ENCODE results near the gene GHITM.
"Not testable (repeated sequence)": the region's sequence is repeated elsewhere in the genome, so short reads cannot be mapped to it uniquely, and the experiment has no call there.

Gene GHITM

DNA sequence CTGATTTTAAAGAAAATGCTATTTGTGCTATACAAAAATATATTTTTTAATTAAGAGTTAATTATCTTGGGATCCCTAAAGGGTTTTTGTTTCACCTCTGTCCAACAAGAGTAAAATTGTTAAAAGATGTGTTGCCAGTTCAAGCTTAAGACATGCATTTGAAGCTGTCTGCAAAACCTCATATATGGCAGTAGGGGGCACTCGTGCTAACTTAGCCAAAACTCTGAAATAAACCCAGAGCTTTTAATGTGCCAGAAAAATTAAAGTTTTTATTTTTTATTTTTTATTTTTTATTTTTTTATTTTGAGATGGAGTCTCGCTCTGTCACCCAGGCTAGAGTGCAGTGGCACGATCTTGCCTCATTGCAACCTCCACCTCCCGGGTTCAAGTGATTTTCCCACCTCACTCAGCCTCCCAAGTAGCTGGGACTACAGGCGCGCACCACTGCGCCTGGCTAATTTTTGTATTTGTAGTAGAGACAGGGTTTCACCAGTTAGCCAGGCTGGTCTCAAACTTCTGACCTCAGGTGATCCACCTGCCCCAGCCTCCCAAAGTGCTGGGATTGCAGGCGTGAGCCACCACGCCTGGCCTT is 8.8 kb downstream of the GHITM start:
- DNase-seq (ENCODE audit: low read depth) = peak; percentile 35

DNA sequence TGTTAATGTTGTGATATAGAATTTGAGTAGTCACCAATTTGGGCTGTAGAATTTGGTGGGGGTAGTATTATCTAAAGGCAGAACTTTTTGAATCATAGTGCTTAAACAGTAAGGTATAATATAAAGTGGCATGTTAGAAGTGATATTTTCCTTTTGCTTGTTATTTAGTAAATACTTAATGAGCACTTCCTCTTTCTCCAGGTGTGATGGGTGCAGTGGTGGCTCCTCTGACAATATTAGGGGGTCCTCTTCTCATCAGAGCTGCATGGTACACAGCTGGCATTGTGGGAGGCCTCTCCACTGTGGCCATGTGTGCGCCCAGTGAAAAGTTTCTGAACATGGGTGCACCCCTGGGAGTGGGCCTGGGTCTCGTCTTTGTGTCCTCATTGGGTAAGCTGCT is 10.5 kb downstream of the GHITM start:
- DNase-seq (ENCODE audit: low read depth) = no peak

DNA sequence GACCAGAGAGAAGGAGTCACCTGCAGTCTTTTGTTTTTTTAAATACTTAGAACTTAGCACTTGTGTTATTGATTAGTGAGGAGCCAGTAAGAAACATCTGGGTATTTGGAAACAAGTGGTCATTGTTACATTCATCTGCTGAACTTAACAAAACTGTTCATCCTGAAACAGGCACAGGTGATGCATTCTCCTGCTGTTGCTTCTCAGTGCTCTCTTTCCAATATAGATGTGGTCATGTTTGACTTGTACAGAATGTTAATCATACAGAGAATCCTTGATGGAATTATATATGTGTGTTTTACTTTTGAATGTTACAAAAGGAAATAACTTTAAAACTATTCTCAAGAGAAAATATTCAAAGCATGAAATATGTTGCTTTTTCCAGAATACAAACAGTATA is 13.5 kb downstream of the GHITM start:
- DNase-seq (ENCODE audit: low read depth) = no peak

DNA sequence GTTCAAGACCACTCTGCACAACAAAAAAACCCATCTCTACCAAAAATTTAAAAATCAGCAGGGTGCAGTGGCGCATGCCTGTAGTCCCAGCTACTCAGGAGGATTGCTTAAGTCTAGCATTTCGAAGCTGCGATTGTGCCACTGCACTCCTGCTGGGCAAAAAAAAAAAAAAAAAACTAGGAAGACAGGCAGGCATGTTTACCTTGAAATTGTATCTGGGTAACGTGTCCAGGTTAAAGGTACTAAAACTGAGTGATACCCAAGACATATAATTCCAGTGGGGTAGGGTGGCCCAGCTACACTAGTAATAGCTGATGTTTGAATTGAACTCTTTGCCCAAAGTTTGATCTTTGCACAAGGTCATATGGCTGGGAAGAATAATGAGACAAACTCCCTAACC is 16.2 kb downstream of the GHITM start:
- DNase-seq (ENCODE audit: low read depth) = no peak

DNA sequence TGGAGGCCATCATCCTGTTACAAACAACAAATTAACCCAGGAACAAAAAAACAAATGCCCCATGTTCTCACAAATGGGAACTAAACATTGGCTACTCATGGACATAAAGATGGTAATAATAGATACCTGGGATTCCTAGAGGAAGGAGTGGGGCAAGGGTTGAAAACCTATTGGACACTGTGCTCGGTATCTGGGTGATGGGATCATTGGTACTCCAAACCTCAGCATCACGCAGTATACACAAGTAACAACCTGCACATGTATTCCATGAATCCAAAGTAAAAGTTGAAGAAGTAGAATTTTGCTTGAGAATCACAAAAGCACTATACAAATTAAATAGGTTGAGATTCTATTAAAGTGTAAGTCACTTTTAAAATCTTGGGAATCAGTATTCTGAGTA is 16.7 kb downstream of the GHITM start:
- no peak for DNase-seq (ENCODE audit: low read depth)

DNA sequence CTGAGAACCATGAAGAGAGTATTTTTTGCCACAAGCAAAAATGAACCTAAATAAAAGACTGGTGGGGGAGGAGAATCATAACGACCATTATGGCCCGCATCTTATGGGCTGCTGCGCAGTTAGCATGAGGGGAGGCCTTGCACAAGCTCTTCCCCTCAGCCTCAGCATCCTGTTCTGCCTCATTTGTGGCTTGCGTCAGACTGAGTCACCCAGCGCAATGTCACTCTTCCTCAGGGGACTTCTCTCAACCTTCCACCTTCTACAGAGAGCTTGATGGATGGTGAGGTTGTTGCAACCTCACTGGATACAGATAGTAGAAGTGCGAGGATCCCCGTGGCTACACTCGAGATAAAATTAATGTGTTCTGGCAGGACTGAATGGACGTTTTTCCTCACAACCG is 17.5 kb downstream of the GHITM start:
- DNase-seq (ENCODE audit: low read depth) = no peak

DNA sequence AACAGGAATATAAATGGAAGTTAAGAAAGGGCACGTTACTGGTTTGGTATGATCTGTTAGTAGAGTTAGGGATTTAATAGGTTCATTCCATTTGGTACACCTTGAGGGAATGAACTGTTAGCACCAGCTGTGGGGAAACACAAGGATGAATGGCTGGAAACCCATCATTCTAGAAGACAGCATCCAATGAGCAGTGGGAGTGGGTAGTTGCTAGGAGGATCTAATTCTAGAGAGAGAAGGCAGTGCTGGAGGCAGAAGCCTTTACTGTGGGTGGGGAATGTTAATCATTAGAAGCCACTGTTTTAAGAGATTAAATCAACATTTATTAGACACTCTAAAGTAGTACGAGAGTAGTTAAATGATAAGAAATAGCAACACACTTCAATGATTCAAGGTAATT is 18.8 kb downstream of the GHITM start:
- no peak for DNase-seq (ENCODE audit: low read depth)

DNA sequence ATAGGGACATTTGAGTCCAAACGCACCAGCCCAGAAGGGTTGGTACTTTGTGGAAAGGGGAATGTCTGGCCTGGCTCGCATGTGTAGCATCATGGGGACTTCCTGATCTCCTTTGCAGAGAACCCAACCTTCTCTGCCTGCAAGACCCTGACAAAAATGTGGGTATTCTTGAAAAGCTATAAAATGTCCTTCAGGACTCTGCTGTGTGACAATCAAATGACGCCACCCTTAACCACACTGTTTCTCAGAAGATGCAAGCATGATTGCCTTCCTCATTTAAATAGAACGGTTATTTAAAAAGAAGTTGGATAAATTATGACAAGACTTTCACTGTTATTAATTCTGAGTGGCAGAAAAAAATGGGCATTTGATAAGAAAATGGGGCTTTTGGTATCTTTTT is 19.2 kb downstream of the GHITM start:
- DNase-seq (ENCODE audit: low read depth) = no peak

DNA sequence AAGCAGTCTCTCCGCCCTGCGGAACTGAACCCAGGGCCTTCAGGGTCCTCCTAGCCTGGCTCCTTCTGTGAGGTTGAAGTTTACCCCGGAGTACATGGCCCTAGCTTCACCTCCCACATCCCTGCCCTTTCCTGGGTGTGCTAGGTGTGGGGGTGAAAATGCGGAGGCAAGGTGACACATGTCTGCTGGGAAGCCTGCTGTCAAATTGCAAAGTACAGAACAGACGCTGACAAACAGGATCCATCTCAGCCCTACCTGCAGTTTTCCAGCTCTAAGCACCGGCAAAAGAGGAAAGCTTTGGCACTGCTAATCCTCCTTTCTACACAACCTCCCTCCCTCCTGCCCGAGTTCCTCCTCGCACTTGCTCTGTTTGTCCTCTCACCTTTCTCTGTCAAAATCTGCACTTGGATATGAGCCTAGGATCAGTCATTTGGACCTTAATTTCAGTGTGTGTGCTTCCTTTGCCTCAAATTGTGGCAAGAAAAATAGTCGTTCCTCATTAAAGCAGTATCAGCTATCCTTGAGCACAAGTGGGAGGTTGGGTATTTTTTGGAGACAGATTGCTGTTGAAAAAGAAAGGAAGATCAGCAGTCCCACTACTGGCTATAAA is 19.9 kb downstream of the GHITM start:
- DNase-seq (ENCODE audit: low read depth) = no peak

DNA sequence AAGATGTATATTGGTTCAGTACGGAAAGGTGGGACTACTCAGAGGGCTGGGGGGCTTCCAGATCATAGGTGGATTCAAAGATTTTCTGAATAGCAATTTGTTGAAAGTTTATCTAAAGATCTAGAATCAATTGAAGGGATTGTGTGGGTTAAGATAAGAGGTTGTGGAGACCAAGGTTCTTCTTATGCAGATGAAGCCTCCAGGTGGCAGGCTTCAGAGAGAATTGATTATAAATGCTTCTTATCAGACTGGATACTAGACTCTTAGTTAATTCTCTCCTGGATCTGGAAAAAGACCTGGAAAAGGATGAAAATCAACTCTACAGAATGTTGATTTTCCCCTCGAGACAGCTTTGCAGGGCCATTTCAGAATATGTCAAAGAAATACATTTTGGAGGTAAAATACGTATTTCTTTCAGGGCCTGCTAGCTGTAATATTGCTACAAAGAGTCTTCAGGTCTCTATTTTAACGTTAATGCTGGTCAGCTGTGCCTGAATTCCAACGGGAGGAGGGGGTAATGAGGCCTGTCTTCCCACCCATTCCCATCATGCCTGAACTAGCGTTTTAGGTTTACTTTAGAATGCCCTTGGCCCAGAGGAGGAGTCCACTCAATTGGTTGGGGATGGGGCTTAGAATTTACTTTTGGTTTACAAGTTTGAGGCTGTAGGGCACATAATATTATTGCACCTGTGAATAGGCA is 21.5 kb downstream of the GHITM start:
- DNase-seq (ENCODE audit: low read depth) = no peak

DNA sequence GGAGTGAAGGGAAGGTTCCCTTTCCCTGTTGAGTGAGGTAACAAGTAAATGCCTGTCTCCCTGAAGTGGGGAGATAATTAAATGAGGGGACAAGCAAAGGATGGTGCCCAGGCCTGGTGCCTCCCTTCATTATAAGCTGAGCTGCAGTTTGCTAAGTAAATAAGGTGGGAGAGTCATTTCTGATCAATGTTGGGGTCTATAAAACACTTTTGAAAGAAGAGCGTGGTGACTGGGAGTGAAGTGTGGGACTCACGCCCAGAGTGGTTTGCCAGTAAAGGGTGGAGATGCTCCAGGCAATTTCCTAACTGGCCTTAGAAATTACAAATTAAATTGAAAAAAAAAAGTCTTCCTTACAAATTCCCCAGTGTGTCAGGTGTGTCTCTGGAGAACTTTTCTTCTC is 24.7 kb downstream of the GHITM start:
- no peak for DNase-seq (ENCODE audit: low read depth)

DNA sequence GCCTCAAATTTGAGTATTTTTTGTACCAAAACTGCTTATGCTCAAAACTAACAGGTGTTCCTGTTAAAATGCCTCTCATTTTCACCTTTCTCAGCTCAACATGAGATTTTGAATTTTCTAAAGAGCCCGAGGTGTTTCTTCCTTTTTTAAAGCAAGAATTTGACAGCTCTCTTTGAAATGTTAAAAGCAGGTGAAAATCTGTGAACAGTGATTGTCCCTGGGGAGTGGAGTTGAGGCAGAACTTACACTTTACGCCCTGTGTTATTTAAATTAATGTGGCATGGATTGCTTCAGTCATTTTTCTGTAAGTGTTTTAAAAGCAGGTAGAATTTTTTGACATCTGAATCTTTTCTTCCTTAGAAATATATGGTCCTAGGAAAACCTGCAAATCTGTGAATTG is 25.1 kb downstream of the GHITM start:
- DNase-seq (ENCODE audit: low read depth) = no peak

DNA sequence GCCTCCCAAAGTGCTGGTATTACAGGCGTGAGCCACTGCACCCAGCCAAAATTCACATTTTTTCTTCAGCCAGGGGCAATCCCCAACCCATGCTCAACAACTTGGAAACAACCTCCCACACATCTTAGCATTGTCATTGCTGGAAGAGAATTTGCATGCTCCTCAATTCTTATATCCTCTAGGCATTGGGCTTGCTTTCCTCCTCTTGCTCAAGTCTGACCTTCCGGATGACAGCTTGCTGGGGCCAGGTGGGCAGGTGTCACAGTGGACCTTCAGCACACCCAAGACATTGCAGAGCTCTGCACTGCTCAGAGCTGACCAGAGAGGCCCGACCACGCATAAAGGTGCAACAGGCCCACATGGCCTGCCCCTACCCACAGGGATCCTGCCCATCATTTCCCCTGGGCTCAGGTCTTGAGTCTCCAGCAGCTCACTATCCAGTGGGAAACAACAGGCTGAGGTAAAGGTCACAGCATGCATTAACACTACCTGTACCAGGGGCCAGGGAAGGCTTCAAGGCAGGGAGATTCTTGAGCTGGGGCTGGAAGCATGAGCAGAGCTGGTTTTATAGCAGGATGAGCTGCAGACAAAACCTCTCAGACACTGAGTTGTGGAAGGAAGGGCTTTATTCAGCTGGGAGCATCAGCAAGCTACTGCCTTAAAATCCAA is 27.4 kb downstream of the GHITM start:
- DNase-seq (ENCODE audit: low read depth) = no peak

DNA sequence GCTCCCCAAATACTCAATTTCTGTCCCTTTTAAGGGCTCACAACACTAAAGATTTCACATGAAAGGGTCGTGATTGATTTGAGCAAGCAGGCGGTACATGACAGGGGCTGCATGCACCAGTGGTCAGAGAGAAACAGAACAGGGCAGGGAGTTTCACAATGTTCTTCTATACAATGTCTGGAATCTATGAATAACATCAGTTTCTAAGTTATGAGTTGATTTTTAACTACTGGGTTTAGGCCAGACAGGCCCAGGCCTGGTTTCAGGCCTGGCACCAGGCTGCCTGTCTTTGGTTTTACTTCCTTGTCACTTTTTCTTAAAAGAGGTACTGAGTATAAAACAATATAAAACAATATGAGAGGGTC is 28.0 kb downstream of the GHITM start:
- not testable (repeated sequence) for DNase-seq (ENCODE audit: low read depth)

DNA sequence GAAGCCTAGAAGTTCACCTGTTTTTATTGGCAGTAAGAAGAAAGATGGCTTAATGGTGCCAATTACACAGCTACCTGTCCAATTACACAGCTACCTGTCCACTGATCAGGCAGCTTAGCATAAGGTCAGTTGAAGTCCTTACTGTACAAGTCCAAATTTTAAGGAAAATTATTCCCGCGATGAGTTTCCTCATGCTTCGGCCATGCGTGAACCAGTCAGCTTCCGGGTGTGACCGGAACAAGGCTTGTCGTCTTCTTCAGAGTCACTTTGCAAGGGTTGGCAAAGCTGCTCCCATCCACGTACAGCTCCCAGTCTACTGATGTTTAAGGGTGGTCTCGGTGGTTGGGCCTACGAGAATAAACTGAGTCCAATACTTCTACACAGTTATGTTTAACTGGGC is 29.1 kb downstream of the GHITM start:
- DNase-seq (ENCODE audit: low read depth) = not testable (repeated sequence)

DNA sequence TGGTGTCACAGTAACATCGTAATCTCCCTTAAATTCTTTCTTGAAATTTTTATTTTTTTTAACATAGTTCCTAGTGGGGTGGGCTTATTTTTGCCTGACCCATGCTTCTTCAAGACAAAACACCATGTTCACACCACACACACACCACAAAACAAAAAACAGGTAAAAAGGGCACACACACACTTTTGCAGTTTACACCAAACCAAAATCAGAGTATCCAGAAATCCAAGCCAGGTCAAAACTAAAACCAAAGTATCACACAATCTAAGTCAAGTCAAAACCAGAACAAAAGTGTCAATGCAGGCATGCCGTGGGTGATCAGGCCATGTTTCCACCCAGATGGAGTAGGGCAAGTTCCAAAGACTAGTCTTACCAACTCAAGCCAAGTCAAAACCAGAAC is 31.9 kb downstream of the GHITM start:
- DNase-seq (ENCODE audit: low read depth) = not testable (repeated sequence)

DNA sequence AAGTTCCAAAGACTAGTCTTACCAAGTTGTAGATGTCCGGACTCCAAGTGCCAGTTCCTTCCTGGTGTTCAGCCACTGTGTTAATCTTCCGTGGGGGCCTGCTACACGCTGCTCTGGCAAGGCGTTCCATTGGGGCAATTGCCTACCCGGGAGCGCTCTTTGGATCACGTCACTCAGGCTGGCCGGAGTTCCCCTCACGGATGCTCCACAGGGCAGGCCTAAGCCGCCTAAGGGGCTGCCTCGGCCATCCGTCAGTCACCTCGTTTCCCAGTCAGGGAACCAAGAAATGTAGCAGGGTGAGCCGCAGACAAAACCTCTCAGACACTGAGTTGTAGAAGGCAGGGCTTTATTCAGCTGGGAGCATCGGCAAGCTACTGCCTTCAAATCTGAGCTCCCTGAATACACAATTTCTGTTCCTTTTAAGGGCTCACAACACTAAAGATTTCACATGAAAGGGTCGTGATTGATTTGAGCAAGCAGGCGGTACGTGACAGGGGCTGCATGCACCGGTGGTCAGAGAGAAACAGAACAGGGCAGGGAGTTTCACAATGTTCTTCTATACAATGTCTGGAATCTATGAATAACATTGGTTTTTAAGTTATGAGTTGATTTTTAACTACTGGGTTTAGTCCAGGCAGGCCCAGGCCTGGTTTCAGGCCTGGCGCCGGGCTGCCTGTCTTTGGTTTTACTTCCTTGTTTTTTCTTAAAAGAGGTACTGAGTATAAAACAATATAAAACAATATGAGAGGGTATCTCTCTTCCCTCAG is 32.6 kb downstream of the GHITM start:
- DNase-seq (ENCODE audit: low read depth) = not testable (repeated sequence)

DNA sequence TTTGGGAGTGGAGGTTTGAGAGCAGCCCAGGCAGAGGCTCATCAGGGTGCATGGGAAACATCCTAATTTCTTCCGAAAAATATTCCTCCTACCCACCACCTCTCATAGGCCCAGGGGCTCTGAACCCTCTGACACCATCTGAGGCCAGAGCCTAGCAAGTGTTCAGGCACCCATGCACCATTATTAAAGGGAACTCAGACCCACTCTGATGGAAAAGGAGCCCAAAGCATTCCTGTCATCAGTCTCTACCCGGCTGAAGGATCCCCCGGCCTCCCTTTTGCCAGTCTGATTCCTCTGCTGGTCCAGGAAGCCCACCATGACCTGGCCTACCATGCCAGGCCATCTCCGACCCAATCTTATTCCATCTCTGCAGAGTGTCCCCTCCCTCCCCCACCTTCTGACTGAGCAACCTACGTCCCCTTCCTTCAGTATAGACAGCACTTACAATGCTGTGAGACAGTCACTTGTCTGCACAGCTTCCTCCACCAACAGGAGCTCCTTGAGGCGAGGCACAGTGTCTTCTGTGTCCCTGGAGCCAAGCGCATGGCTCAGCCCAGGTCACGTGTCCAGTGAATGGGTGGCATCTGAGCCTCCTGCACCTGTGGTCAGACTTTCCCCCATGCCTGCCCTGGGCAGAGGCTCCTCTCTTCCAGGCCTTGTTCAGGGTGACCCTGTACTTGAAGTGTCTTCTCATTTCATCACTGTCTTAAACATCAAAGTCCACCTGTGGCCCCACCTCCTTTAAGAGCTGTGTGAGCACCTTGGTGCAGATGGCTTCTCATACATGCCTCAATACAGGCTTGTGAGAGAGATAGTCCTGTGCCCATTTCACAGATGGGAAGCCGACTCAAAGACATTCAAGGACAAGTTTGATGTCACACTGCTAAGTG is 33.4 kb downstream of the GHITM start:
- no peak for DNase-seq (ENCODE audit: low read depth)

DNA sequence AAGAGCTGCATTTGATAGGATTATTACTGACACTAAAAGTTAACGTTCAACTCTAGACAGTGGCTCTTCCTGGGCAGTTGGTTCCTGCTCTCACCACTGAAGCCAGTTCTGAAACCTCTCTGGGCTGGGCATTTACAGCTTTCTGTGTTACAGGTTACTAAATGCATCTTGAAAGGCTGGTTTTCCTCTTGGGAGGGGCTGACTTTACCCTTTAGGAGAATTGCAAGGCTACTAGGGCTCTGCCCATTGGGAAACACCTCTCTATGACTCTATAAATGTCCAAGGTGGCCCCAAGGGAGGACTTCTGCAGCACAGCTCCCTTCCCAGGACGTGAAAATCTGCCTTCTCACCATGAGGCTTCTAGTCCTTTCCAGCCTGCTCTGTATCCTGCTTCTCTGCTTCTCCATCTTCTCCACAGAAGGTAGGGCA is 34.2 kb downstream of the GHITM start, which contains the start of gene GPR15LG:
TSS of gene GPR15LG (plus strand) at position 301 of the 429 bp plus-strand sequence. CDS start at position 352, 51 bp downstream.
- no peak for DNase-seq (ENCODE audit: low read depth)

DNA sequence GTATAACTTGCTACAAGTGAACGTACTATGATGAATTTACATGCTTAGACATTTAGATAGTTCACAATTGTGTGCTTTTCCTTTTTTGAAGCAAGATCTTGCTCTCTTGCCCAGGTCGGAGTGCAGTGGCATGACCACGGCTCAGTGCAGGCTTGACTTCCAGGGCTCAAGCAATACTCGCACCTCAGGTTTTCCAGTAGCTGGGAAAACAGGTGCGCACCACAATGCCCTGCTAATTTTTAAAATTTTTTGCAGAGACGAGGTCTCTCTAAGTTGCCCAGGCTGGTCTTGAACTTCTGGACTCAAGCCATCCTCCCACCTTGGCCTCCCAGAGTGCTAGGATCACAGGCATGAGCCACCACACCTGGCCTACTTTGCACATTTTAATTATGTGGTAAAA is 36.1 kb downstream of the GHITM start:
- no peak for DNase-seq (ENCODE audit: low read depth)

DNA sequence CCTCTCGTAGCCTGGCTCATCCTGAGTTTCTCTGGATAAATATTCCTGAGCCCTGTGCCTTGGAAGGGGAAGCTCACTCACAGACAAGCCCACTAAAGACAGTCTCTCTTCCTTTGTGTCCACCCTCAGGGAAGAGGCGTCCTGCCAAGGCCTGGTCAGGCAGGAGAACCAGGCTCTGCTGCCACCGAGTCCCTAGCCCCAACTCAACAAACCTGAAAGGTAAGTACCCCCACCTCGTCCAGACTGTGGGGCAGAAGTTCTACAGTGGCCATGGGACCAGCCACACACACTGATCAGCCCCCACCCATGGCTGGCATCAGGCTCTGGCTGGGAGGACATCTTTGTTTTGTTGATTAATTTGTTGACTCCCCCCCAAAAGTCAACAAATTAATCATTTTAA is 37.0 kb downstream of the GHITM start:
- DNase-seq (ENCODE audit: low read depth) = no peak

Data from fibroblast of gingiva (primary cell).